Pericardium fibroblast (primary cell): ENCODE measurements around the gene PNPLA8. TPM values are rescaled to one million over a fixed set of nuclear protein-coding genes. Genes with fewer than 3 reads are reported as not detected.

Experiments used
- total RNA-seq: library from RNA; depleted of rRNA; stranded (reverse); fragments of >200 nt; gene quantifications from 2 replicates; pipeline ENCODE4 v1.2.3, GENCODE V29; 2015

PNPLA8 gene, protein sequence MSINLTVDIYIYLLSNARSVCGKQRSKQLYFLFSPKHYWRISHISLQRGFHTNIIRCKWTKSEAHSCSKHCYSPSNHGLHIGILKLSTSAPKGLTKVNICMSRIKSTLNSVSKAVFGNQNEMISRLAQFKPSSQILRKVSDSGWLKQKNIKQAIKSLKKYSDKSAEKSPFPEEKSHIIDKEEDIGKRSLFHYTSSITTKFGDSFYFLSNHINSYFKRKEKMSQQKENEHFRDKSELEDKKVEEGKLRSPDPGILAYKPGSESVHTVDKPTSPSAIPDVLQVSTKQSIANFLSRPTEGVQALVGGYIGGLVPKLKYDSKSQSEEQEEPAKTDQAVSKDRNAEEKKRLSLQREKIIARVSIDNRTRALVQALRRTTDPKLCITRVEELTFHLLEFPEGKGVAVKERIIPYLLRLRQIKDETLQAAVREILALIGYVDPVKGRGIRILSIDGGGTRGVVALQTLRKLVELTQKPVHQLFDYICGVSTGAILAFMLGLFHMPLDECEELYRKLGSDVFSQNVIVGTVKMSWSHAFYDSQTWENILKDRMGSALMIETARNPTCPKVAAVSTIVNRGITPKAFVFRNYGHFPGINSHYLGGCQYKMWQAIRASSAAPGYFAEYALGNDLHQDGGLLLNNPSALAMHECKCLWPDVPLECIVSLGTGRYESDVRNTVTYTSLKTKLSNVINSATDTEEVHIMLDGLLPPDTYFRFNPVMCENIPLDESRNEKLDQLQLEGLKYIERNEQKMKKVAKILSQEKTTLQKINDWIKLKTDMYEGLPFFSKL
- total RNA-seq: 19.3 and 25.0 TPM in 2 replicates

DNA sequence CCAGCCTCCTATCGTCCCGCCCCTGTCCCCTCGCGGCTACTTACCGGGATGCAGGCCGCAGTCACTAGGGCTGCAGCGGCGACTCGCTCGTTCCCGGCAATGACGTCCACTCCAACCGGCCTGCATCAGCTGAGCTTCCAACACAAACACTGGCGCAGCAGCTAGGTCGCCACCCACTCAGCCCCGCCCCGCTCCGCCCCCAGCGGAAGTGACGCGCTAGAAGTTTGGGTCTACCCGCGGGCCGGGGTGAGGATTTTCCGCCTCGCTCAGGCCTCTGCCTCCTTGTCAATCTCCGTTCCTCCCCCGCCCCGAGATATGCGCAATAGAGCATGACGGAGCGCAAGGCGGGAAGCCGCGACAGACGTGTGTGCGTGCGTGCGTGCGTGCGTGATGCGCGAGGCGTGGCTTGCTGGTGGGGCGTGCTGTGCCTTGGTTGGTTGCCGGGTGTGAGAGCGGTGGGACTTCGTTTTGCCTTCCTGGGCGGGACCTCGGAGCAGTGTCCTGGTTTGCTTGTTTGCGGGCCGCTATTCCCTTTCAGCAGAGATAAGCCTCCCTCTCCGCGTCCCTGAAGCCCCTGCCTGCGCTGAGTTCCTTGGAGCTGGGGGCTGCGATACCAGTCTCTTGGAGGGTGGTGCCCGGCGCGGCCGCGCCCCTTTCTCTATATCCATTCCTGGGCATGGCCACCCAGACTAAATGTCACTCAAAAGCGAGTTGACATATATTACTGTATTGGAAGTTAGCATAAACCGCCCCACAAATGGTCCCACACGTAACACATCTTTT is at the start of gene PNPLA8:
PNPLA8 (minus strand) TSS at position 151 of the 783 bp plus-strand sequence. CDS start 10,644 bp downstream, outside the sequence.

DNA sequence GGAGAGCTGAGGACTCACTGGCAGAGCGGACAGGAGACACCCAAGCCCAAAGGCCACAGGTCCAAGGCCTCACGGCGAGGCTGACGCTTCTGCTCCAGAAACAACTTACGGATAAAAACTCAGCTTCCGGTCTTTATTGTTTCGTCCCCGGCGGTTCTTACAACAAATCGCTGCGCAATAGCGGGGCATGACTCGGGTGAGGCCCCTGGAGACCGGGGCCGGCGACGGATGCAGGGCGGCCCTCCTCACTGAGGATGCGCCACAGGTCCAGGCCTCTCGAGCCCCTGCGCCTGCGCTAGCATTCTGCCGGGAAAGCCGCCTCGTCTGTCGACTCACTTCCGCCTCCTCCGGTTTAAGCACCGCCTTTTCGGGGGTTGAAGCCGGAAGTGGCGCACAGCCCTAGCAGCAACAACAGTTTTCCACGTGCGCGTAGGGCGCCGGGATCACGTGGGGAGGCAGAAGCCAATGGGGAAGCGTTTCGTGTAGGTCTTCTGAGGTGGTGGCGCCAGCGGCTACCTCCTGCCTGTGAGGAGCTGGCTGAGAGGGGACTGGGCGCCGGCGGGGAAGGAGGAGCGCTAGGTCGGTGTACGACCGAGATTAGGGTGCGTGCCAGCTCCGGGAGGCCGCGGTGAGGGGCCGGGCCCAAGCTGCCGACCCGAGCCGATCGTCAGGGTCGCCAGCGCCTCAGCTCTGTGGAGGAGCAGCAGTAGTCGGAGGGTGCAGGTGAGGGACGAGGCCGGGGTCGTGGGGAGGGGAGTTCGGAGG is 43.6 kb upstream of the PNPLA8 start, which contains the start of the genes DNAJB9 and THAP5:
DNAJB9 (plus strand) TSS at position 494 of the 765 bp plus-strand sequence. CDS start 1,853 bp downstream, outside the sequence.
THAP5 (minus strand) TSS at position 326 of the 765 bp plus-strand sequence; CDS start at position 189, 137 bp downstream.

DNA sequence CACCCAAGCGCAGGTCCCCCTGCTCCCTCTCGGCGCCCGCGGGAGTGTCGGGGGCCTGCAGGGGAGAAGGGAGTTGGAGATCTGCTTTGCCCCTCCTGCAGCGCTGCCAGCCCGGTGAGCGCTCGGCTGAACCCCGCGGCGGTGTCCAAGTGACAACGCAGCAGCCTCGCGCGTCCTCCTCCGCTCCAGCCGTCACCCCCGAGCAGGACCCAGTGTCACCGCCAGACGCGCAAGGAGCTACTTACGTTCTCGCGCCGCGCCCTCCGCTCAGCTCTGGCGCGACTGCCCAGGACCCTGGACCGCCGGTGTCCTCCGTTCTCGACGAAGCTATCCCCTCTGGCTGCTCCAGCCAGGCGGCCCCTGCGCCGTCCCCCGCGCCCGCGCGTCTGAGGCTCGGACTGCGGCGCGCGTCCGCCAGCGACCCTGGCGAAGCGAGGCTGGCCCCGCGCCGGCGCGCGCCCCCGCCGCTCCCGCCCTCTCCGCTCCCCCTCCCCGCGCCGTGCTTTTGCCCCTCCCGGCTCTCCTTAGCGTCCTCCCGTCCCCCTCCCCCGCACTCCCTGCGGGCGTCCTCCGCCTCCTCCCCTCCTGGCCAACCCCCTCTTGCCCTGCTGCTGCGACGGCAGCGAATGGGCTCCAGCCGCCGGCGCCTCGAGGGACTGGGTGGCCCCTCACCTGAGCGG is 69.8 kb downstream of the PNPLA8 start, which contains the start of gene NRCAM:
NRCAM (minus strand) TSS at position 439 of the 680 bp plus-strand sequence. CDS start 216,372 bp downstream, outside the sequence.

Other genes with a start within 250 kb of the PNPLA8 start
- gene NRCAM, start 69.7 kb downstream of the PNPLA8 start, total RNA-seq: 12.3 and 31.8 TPM in 2 replicates
- gene THAP5, start 43.6 kb upstream of the PNPLA8 start, total RNA-seq: 8.5 and 14.5 TPM in 2 replicates
- 11.7 and 35.5 TPM in 2 replicates for gene DNAJB9, start 43.7 kb upstream of the PNPLA8 start, total RNA-seq